IMR-90 (cell line): ENCODE measurements around the gene TRIM63.

Source experiments
- CEBPB ChIP-seq: IDR thresholded peaks from 2 replicates; pipeline ENCODE4 v1.6.1; 2012; ENCODE audit warnings: low read depth, low read length, improper control_type of control experiment
- RFX5 ChIP-seq: IDR thresholded peaks from 2 replicates; pipeline ENCODE4 v1.8.0; 2012; ENCODE audit warnings: low read depth, mild to moderate bottlenecking, low read length, moderate library complexity
- TF ChIP-seq, protein P1 (sequence below): conservative IDR thresholded peaks from 2 replicates; pipeline ENCODE4 v1.5.1; 2012; ENCODE audit warnings: mild to moderate bottlenecking, low read depth, low read length, improper control_type of control experiment

- TF ChIP-seq, protein P1, sequence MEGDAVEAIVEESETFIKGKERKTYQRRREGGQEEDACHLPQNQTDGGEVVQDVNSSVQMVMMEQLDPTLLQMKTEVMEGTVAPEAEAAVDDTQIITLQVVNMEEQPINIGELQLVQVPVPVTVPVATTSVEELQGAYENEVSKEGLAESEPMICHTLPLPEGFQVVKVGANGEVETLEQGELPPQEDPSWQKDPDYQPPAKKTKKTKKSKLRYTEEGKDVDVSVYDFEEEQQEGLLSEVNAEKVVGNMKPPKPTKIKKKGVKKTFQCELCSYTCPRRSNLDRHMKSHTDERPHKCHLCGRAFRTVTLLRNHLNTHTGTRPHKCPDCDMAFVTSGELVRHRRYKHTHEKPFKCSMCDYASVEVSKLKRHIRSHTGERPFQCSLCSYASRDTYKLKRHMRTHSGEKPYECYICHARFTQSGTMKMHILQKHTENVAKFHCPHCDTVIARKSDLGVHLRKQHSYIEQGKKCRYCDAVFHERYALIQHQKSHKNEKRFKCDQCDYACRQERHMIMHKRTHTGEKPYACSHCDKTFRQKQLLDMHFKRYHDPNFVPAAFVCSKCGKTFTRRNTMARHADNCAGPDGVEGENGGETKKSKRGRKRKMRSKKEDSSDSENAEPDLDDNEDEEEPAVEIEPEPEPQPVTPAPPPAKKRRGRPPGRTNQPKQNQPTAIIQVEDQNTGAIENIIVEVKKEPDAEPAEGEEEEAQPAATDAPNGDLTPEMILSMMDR, result no peak
- TF ChIP-seq RFX5 (no peak), CEBPB (no peak)
Observed at GRCh38 chr1:26023826-26024225, 43.6 kb downstream of the TRIM63 start.
